ENCODE results near the gene LRRC4B.
"Not testable (repeated sequence)": the region's sequence is repeated elsewhere in the genome, so short reads cannot be mapped to it uniquely, and the experiment has no call there.

GRCh38 chr19:50576769-50577168, 8.5 kb upstream of the LRRC4B start:
- not testable (repeated sequence) for TF ChIP-seq CTCF (IDR thresholded peaks at IDR 0.05; ENCODE audit: insufficient read depth, low read depth, low read length); EZH2 (IDR thresholded peaks at IDR 0.05; ENCODE audit: insufficient read depth, low read length)

Measured in astrocyte (in vitro differentiated cells and primary cell).